SH-SY5Y (cell line): Measurements from ENCODE around the gene ZMYM4.

Experiments
- GATA2 ChIP-seq: IDR thresholded peaks from 2 replicates; pipeline ENCODE4 v1.6.1; 2011; ENCODE audit warnings: mild to moderate bottlenecking, low read depth, low read length
- GATA3 ChIP-seq: IDR thresholded peaks from 2 replicates; pipeline ENCODE4 v1.6.1; 2011; ENCODE audit warnings: low read depth, mild to moderate bottlenecking, low read length, moderate library complexity

- no peak for TF ChIP-seq GATA3
- no peak for TF ChIP-seq GATA2
Observed at GRCh38 chr1:35426097-35426586, 157.6 kb downstream of the ZMYM4 start.
